ENCODE results near the gene A4GALT.
"Not testable (repeated sequence)": the region's sequence is repeated elsewhere in the genome, so short reads cannot be mapped to it uniquely, and the experiment has no call there.

A4GALT gene, protein sequence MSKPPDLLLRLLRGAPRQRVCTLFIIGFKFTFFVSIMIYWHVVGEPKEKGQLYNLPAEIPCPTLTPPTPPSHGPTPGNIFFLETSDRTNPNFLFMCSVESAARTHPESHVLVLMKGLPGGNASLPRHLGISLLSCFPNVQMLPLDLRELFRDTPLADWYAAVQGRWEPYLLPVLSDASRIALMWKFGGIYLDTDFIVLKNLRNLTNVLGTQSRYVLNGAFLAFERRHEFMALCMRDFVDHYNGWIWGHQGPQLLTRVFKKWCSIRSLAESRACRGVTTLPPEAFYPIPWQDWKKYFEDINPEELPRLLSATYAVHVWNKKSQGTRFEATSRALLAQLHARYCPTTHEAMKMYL

DNA sequence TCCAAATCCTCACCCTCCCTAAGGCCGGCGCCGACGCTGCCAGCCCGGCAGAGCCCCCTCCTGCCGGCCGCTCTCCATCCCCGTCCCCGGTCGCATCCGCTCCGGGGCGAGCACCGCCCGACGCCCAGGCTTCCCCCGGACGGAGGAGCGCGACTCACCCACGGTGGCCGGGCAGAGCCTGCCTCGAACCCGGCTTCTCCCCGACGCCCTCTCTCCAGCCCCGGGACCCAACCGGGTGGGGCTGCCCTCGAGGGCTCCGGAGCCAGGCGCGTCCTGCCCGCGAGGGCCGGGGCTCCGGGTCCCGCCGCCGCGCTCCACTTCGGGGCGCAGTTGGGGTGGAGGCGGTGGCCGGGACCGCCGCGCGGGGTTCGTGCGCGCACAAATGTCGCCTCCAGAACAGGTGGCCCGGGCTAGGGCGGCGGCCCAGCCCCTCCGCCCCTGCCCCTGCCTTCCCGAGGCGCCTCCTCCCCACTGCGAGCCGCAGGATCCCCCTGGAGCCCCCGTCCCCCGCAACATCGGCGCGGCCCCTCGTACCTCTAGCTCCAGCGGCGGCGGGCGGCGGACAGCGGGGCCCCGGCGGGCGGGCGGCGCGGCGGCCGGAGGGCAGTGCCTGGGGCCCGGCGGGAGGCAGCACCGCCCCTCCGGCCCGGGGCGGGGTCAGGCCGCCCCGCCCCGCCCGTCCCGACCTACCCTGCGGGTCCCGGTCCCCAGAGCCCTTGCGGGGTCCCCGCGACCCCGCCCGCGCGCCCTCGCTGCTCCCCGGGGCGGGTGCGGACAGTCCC is at the start of gene A4GALT:
TSS of gene A4GALT (minus strand) at position 608 of the 782 bp plus-strand sequence. CDS start 26,919 bp downstream, outside the sequence.
- in situ Hi-C loops (cut with MboI; ENCODE audit: low sequenced_read_pairs): no loop called here

DNA sequence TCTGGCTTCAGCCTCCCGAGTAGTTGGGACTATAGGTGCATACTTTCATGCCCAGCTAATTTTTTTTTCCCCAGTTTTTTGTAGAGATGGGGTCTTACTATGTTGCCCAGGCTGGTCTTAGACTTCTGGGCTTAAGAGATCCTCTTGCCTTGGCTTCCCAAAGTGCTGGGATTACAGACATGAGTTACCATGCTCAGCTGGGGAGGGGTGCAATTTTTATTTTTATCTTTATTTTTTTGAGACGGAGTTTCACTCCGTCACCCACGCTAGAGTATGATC is 49.7 kb upstream of the A4GALT start:
- in situ Hi-C loops (cut with MboI; ENCODE audit: low sequenced_read_pairs): no loop called here

DNA sequence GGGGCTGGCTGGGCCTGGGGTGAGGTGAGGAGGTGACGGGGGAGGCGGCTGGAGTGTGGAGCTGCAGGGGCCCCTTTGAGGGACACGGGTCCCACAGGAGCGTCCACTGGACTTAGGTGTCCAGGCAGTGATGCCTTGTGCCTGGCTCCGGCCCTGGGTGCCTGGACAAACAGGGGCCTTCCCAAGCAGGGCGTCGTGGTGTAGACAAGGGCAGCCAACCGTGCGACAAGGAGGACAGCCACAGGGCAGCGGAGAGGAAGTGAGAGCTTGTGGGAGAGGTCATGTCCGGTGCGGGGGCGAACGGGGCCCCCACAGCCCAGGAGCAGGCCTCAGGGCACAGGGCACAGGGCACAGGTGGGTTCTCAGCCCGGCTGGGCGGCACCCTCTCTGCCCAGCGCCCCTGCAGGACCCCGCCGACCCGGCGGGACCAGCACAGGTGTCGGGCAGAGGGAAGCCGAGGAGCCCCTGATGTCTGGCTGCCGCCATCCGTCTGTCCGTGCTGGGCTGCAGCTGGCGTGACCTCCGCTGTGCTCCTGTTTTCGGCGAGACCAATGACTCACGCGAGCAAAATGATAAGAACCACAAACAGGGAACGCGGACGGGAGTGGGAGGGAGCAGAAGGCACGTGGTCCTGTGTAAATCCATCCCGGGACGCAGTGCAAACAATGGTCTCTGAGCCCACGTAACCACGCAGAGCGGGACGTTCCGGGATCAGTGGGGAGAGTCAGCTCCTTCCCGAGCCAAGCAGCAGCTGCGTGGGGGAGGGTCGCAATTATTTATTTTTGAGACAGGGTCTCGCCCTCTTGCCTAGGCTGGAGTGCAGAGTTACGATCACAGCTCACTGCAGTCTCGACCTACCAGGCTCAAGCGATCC is 49.1 kb upstream of the A4GALT start:
- in situ Hi-C loops (cut with MboI; ENCODE audit: low sequenced_read_pairs): no loop called here

DNA sequence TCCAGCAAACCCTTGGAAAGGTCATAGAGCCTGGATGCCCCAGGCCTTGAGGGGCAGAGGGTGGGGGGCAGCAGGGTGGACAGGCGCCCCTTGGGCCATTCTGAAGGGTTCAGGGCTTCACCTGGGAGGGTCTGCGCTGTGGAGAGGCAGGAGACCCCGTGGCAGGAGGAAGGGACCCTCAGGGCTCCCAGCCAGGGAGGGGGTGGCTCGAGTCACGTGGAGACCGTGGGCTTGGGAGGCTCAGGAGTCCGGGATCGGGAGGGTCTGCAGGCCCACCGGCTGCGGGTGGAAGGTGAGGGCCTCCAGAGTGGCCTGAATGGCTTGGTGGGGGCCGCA is 48.5 kb upstream of the A4GALT start:
- in situ Hi-C loops (cut with MboI; ENCODE audit: low sequenced_read_pairs): no loop called here

DNA sequence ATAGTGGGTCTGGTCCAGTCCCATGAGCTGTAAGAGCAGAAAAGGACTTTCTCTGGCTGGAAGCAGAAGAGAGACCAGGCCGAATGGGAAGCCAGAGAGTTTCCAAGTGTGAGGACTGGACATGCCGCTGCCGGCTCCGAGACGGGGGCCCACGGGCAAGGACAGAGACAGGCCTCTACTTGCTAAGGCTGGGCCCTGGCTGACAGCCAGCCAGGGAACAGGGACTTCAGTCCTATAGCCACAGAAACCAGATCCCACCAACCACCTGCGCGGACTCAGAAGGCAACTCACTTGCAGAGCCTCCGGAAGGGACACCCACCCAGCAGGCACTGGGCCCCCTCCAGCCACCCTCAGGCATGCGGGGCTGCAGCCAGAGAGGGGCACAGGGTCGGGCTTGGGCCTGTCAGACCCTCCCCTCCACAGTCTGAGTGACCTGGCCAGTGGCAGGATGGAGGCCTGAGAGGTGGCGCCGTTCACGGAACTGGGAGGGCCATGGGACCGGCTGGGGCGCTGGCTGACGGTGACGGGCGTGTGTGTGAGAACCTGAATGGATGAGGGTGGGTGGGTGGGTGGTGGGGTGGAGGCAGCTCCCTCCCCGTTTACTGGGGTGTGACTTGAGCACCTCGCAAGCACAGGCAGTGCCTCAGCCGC is 47.8 kb upstream of the A4GALT start:
- in situ Hi-C loops (cut with MboI; ENCODE audit: low sequenced_read_pairs): no loop called here

DNA sequence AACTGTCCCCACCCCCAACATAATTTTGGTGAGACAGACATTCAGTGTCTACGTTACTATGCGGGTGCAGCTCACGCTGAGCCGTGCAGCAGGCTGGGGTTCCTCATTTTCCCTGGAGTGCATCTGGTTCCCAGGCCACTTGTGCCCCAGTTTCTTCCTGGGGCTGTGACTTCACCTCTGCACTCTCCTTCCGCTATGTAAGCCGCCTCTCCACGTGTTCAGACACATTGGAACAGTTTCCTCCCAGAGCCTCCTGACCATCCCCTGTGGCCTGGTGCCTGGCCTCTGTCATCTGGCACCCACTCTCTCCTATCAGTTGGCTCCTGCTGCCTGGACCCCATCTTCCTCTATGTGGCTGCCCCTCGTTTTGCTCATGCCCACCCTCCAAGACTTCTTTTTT is 46.2 kb upstream of the A4GALT start:
- in situ Hi-C loops (cut with MboI; ENCODE audit: low sequenced_read_pairs): no loop called here

DNA sequence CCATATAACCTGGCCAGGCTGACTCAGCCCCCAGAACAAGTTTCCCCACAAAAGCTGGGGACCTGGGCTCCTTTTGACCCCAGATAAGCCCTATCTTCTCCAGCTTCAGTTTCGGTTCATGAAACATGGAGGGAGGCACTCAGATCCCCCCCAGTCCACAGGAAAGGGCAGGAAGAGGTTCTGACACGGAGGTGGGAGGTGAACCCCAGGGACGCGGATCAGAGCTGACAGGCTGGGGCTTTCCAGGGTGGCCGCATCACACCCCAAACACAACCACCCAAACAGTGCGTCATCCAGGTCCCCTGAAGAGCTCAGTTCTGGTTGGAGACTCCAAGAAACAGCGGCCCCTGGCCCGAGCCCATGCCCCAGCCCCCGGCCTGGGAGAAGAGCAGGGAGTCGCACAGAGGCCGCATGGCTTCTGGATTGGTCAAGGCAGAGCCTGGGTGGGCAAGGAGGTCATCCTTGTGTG is 44.3 kb upstream of the A4GALT start:
- in situ Hi-C loops (cut with MboI; ENCODE audit: low sequenced_read_pairs): no loop called here

DNA sequence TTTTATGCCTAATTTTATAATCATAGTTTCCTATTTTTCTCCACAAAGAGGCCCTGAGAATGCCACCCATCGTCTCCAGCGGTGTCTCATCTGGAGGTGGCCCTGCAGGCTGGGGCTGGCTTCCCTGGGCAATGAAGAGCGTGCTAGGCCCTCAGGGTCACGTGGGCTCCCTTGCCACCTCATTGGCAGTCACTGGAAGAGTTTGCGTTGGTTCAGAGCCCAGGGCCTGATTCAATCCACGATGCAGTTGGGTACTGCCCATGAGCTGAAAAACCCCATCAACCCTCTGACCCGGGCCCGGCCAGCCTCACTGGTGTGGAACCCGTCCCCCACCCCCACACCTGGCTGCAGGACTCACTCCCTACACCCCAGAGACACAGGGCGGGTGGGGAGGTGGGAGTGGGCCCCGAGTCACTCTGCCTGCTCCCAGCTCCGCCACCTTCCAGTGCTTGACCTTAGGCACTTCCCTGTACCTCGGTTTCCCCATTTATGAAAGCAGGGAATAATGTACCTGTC is 43.4 kb upstream of the A4GALT start:
- in situ Hi-C loops (cut with MboI; ENCODE audit: low sequenced_read_pairs): no loop called here

DNA sequence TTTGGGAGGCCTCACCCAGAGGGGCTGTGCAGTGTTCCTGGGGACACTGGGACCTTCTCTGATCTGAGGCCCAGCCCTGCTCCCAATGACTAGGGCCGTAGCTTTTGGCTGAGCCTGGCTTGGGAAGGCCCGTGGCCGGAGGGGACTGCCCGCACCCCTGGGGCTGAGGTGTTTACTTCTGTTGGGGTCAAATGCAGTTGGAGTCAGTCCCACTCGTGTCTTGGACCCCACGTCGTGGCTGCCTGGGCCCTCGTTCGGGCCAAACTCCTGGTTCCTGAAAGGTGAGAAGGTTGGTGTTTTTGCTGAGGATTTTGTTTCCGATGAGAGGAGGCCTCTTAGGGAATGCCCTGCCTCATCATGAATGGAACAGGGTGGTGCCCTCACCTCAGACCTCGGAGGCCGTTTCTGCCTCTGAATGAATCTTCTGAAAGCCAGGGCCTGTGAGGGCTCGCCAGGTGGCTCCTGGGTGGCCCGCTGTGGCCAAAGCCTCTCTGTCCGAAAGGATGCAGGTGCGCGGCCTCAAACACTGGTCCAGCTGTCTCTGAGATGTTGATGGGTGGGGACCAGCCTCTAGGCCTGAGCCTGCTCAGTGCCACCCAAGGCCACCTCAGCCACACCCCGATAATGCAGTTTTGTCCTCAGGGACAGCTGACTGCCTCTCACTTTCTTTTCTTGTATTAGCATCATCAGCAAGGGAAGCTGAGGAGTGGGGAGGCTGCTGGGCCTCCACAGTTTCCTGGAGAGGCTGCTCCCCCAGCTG is 40.3 kb upstream of the A4GALT start:
- in situ Hi-C loops (cut with MboI; ENCODE audit: low sequenced_read_pairs): no loop called here

DNA sequence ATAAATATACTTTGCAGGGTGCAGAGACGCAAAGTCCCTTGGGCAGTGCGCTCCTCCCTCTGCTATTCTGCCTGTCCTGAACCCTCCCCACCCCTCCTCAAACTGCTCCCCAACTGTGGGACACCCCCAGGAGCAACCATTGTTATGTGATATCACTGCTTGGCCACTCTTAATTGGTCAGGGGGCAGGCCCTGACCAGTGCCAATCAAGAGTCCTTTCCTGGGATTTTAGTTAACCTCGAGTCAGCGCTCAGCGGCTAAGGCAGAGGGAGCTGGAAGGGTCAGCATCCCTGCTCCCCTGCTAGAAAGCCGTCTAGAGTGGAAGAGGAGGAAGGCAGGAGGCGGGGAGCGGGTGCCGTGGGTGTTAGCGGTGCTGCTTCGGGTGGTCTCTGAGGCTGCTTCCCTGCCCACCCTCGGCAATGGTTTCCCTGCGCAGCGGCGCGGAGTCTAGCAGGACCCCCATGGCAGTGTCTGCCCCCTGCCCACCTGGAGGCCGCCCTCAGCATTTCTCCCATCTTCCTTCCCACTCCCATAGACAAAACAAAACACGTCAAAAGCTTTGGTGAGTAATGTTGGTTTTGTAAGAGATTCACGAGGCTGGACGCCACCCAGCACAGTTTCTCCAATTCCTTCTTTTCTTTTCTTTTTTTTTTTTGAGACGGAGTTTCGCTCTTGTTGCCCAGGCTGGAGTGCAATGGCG is 38.4 kb upstream of the A4GALT start:
- in situ Hi-C loops (cut with MboI; ENCODE audit: low sequenced_read_pairs): no loop called here

DNA sequence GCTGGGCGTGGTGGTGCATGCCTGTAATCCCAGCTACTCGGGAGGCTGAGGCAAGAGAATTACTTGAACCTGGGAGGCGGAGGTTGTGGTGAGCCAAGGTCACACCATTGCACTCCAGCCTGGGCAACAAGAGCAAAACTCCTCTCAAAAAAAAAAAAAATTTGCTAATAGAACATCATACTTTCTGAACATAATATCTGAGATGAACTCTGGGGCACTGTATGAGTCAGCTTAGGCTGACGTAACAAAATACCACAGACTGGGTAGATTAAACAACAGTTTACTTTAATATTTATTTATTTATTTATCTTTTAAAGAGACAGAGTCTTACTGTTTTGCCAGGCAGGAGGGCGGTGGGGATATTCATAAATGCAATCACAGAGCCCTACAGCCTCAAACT is 34.9 kb upstream of the A4GALT start:
- in situ Hi-C loops (cut with MboI; ENCODE audit: low sequenced_read_pairs): not testable (repeated sequence)

DNA sequence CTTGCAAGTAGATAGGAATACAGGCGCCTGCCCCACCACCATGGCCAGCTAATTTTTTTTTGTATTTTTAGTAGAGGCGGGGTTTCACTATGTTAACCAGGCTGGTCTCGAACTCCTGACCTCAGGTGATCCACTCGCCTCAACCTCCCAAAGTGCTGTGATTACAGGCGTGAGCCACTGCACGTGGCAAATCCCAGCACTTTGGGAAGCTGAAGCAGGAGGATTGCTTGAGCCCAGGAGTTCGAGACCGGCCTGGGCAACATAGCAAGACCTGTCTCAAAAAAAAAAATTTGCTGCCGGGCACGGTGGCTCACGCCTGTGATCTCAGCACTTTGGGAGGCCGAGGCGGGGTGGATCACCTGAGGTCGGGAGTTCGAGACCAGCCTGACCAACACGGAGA is 34.5 kb upstream of the A4GALT start:
- in situ Hi-C loops (cut with MboI; ENCODE audit: low sequenced_read_pairs): not testable (repeated sequence)

DNA sequence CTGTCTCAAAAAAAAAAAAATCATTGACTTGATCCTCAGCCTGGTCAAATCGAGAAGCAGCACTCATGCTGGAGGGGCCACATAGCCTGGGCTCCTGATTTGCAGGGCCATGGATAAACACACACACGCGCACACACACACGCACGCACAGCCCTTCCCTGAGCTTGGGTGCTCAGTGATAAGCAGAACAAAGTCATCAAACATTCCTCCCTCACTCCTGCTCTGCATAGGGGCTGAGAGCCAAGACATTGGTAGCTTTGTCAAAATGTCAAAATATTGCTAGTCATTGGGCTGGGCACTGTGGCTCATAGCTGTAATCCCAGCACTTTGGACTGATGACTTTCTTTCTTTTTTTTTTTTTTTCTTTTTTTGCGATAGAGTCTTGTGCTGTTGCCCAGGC is 34.0 kb upstream of the A4GALT start:
- in situ Hi-C loops (cut with MboI; ENCODE audit: low sequenced_read_pairs): no loop called here

DNA sequence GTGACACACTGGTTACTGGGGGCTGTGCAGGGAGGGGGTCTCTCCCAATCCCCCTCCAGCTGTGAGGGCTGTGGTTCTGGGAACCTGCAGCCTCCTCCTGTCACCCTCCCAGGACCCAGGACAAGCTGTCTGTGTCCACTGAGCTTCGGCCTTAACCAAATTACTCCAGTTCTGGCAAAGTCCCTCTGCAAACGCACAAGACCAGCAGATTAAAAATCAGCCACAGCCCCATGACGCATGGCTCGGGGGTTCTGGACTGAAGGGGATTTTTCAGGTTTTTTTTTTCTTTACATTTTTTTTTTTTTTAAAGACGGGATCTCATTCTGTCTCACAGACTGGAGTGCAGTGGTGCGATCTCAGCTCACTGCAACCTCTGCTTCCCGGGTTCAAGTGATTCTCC is 32.2 kb upstream of the A4GALT start:
- in situ Hi-C loops (cut with MboI; ENCODE audit: low sequenced_read_pairs): no loop called here

DNA sequence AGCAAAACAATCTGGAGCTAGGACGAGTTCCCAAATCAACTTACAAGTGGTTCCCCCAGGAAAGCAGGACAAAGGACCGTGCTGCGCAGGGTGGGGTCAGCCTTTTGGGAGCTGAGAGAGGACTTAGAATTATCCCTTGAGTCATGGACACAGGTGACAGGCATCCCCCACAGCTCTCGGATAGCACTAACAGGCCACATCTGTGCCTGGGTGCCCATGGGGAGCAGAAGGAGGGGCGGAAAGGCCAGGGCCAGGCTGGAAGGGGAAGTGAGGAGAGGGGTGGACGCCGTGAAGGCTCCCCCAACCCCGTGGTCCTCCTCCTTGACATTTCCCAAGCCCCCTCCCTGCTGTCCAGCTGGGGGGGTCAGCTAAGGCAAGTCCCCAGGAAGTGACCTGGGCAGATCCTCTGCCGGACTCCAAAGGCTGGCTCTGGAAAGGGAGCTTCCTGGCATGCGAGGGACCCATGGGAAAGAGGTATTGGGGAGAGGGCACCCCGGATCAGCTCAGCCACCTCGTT is 31.6 kb upstream of the A4GALT start:
- in situ Hi-C loops (cut with MboI; ENCODE audit: low sequenced_read_pairs): no loop called here

DNA sequence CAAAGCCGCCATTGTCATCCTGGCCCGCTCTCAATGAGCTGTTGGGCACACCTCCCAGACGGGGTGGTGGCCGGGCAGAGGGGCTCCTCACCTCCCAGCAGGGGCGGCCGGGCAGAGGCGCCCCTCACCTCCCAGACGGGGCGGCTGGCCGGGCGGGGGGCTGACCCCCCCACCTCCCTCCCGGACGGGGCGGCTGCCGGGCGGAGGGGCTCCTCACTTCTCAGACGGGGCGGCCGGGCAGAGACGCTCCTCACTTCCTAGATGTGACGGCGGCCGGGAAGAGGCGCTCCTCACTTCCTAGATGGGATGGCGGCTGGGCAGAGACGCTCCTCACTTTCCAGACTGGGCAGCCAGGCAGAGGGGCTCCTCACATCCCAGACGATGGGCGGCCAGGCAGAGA is 29.8 kb upstream of the A4GALT start:
- in situ Hi-C loops (cut with MboI; ENCODE audit: low sequenced_read_pairs): not testable (repeated sequence)

DNA sequence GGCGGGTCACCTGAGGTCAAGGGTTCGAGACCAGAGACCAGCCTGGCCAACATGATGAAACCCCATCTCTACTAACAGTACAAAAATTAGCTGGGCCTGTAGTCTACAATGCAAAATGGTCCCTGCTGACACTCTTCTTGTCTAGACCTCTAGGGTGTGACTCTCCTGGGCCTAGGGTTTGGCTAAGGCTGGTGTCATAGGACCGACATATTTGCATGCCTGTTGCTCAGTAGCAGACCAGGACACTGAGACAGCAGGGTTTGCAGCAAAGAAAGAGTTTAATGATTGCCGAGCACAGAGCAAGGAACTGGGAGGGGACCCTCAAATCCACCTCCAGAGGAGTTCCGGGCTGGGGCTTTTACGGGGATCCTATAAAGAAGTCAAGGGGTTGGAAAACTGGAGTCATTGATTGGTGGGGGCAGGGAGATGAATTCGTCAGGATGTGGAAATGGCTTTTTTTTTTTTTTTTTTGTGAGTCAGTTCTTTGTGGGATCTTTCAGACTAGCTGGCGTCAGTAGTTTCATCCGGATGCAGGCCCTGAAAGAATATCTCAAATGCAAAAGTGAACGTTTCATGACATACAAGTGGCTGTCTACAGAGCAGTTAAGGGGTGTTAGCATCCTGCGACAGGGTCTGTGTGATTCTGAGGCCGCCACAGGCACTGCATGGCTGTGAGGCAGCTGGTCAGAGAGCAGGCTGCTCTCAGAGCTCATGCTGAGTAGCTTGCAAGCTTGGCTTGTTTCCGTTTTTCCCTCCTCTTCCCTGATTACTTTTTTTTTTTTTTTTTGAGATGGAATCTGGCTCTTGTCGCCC is 27.2 kb upstream of the A4GALT start:
- in situ Hi-C loops (cut with MboI; ENCODE audit: low sequenced_read_pairs): no loop called here

DNA sequence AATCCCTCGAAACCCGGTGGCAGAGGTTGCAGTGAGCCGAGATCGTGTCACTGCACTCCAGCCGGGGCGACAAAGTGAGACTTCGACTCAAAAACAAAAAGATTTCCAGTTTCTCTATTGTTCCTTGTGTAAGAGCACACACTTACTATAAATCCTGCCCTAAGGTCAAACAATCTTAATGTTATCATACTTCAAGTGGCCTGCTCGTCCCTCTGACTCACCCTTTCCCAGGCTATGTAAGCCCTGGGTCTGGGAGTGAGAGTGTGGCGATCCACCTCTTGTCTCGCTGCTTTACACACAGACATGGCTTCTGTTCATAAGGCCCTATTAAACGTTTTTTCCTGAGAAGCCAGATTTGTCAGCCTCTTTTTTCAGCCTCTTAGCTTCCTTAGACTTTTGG is 24.4 kb upstream of the A4GALT start:
- in situ Hi-C loops (cut with MboI; ENCODE audit: low sequenced_read_pairs): no loop called here
